ENCODE data around the gene MYNN. TPM values are rescaled to one million over a fixed set of nuclear protein-coding genes. Genes with fewer than 3 reads are reported as not detected.

The MYNN gene
- total and polyA plus RNA-seq, 9 of the 15 experiments (the other 6 are each of a cell fraction or from before 2014, with no cell fraction given) = 10.4 to 35.7 (median 21.3) TPM

- TF ChIP-seq DIDO1 (tag; IDR thresholded peaks at IDR 0.05; ENCODE audit: low read depth) (0 out of 2 replicates have a peak, but pooled peaks have one; percentile 34), ZBTB17 (CRISPR knock-in tag; IDR thresholded peaks at IDR 0.05) (peak; percentile 43; the same call in 1 of the 2 replicates), GATAD2B (IDR thresholded peaks at IDR 0.05; ENCODE audit: borderline replicate concordance) (no peak), PRMT5 (CRISPR knock-in tag; IDR thresholded peaks at IDR 0.05) (no peak), ZBTB34 (CRISPR knock-in tag; IDR thresholded peaks at IDR 0.05) (no peak), THRA (IDR thresholded peaks at IDR 0.05) (no peak), ATF7 (IDR thresholded peaks at IDR 0.05) (peak; percentile 91), RBBP5 (IDR thresholded peaks at IDR 0.05; ENCODE audit: borderline replicate concordance, insufficient read depth, low read length, poor library complexity, severe bottlenecking) (peak; percentile 96), CEBPG (CRISPR knock-in tag; IDR thresholded peaks at IDR 0.05) (peak; percentile 73; the same call in 1 of the 2 replicates), CEBPG (tag; conservative IDR thresholded peaks at IDR 0.05 in 1 of 2, IDR thresholded peaks at IDR 0.05 in 1 of 2) (peak in 1 of 2 experiments; percentile 66; a peak in 2 of 4 replicates), POLR3A (IDR thresholded peaks at IDR 0.05; ENCODE audit: borderline replicate concordance, extremely low read depth, insufficient read depth, insufficient read length) (no peak), MBD2 (IDR thresholded peaks at IDR 0.05; ENCODE audit: borderline replicate concordance, low read depth) (peak; percentile 74), NFXL1 (CRISPR knock-in tag; IDR thresholded peaks at IDR 0.05) (no peak), ZNF766 (CRISPR knock-in tag; conservative IDR thresholded peaks at IDR 0.05) (peak; percentile 37; the same call in 1 of the 2 replicates), PBX2 (CRISPR knock-in tag; IDR thresholded peaks at IDR 0.05; ENCODE audit: low read depth) (no peak), PBX2 (tag; conservative IDR thresholded peaks at IDR 0.05; ENCODE audit: low read depth) (no peak), CREB3L1 (IDR thresholded peaks at IDR 0.05; ENCODE audit: borderline replicate concordance, low read depth) (peak; percentile 65)
These were observed at the start of gene MYNN (continued) for GRCh38 chr3:169772897-169773816.

All from K562 (cell line).